ENCODE measurements around the gene GNB5. TPM values are rescaled to one million over a fixed set of nuclear protein-coding genes. Genes with fewer than 3 reads are reported as not detected.

The GNB5 gene
- total and polyA plus RNA-seq, 8 donors, result 11.3 to 18.9 (median 14.5) TPM

- TF ChIP-seq, protein P1, sequence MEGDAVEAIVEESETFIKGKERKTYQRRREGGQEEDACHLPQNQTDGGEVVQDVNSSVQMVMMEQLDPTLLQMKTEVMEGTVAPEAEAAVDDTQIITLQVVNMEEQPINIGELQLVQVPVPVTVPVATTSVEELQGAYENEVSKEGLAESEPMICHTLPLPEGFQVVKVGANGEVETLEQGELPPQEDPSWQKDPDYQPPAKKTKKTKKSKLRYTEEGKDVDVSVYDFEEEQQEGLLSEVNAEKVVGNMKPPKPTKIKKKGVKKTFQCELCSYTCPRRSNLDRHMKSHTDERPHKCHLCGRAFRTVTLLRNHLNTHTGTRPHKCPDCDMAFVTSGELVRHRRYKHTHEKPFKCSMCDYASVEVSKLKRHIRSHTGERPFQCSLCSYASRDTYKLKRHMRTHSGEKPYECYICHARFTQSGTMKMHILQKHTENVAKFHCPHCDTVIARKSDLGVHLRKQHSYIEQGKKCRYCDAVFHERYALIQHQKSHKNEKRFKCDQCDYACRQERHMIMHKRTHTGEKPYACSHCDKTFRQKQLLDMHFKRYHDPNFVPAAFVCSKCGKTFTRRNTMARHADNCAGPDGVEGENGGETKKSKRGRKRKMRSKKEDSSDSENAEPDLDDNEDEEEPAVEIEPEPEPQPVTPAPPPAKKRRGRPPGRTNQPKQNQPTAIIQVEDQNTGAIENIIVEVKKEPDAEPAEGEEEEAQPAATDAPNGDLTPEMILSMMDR (IDR thresholded peaks at IDR 0.05), result peak; percentile 40 to 43
- Histone ChIP-seq H3K4me1 (peaks cover 8 to 15% of the 10 kb centered on the region in 2 donors), H3K27me3 (peaks cover 0 to 29% of the 10 kb centered on the region in 2 donors), H3K36me3 (no peaks in the 10 kb centered on the region), H3K4me3 (no peak overlapping the region), H3K27ac (no peak overlapping the region), H3K9me3 (no peaks in the 10 kb centered on the region)
- no peak for ATAC-seq
- intact Hi-C loops (cut with DNase I), result no loop called here
- DNase-seq, result no peak
Observed at GRCh38 chr15:52183562-52184173, 7.5 kb downstream of the GNB5 start.

DNA sequence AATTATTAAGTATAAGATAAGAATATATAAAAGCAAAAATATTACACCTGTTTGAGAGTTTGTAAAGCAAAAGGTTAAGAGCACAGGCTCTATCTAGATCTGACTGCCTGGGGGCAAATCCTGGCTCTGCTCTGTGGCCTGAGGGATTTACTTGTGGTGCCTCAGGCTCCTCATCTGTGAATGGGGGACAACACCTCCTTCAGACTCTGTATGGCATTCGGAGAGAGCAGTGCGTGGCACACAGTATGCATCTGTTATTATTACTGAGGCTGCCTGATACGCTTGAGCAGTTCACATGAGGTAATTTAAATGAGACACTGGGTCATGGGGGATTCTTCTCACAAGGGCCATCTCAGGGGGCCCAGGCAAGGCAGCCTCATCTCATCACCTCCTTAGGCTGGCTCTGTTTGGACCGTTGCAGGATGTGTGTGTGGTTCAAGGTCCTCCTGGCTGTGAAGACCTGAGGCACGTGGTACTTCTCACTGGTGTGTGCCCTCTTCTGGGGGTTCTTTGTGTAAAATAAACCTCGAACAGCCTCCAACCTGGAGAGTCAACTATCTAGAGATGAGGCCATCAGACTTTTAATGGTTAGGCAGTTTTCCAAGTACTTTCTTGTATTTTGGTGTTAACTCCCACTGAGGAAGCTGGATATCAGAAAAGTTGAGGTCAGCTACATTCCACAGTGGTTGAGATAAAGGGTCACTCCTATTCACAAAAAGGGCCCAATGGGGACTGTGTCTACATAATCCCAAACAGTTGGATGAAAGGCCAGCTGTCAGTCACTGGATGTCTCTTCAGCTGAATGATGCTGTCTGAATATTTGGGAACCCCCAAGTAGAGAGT lies 9.0 kb downstream of the GNB5 start:
- Histone ChIP-seq H3K27me3 (peaks cover 0 to 37% of the 10 kb centered on the region in 2 donors), H3K9me3 (no peaks in the 10 kb centered on the region), H3K4me3 (no peak overlapping the region), H3K4me1 (peaks cover 9 to 20% of the 10 kb centered on the region in 2 donors), H3K27ac (no peak overlapping the region), H3K36me3 (no peaks in the 10 kb centered on the region)
- DNase-seq (no peak), ATAC-seq (no peak)
- TF ChIP-seq, protein P1 (IDR thresholded peaks at IDR 0.05), result no peak
- intact Hi-C loops (cut with DNase I), result no loop called here

- Histone ChIP-seq H3K4me1 (peaks cover 9 to 20% of the 10 kb centered on the region in 2 donors), H3K27ac (no peak overlapping the region), H3K36me3 (no peaks in the 10 kb centered on the region), H3K27me3 (peaks cover 0 to 37% of the 10 kb centered on the region in 2 donors), H3K9me3 (no peaks in the 10 kb centered on the region), H3K4me3 (peak overlapping the region in 1 of 2 donors; percentile 65)
- TF ChIP-seq, protein P1 (IDR thresholded peaks at IDR 0.05), result no peak
- DNase-seq, result no peak
- ATAC-seq, result no peak
- intact Hi-C loops (cut with DNase I), result no loop called here
Observed at GRCh38 chr15:52180851-52181450, 10.2 kb downstream of the GNB5 start.

DNA sequence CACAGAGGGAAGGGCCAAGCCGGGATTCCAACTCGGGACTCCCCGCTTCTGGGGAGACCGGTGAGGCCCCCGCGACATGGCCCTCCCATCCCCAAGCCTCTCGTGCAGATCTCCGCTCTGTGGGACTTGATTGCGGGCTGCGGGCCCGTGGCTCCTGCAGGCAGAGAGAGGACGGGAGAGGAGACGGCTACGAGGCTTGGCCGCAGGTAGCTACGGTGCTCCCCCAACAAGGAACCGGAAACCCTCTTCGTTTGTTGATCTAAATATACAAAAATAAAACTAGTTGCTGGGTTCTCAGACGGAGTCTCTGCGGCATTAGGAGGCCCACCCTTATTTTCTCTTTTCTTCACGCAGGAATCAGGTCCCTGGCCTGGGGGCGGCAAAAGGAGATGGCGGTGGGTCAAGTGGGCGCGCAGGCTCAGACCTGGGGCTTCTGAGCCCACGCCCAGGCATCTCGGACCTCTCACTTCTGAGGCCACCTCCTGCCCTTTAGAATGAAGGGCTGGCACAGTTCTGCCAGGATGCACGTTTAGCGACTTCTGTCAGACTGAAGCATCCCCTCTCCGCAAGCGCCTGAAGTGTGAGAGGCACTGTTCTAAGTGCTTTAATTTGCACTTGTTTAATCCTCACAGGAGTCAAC lies 10.9 kb downstream of the GNB5 start:
- intact Hi-C loops (cut with DNase I), result no loop called here
- Histone ChIP-seq H3K27ac (peak overlapping the region; percentile 78 to 82), H3K4me1 (peaks cover 9 to 20% of the 10 kb centered on the region in 2 donors), H3K36me3 (no peaks in the 10 kb centered on the region), H3K9me3 (no peaks in the 10 kb centered on the region), H3K4me3 (peak overlapping the region; percentile 50 to 65), H3K27me3 (peaks cover 0 to 37% of the 10 kb centered on the region in 2 donors)
- TF ChIP-seq, protein P1 (IDR thresholded peaks at IDR 0.05), result no peak
- ATAC-seq (peak; percentile 24), DNase-seq (no peak)
